SHP77 treated with DMSO at 0.1 percent for 48 hours (cell line): ENCODE data around the gene IPPK.

Experiments used
- DNase-seq: peaks from one replicate; lab custom pipeline; 2025; lab: John Stamatoyannopoulos, UW

Gene IPPK

GRCh38 chr9:92685022-92685421 lies 15.1 kb upstream of the IPPK start:
- no peak for DNase-seq

- no peak for DNase-seq
These were observed 12.3 kb upstream of the IPPK start for GRCh38 chr9:92682269-92682668.

GRCh38 chr9:92680166-92681119 lies 10.5 kb upstream of the IPPK start:
- no peak for DNase-seq

- no peak for DNase-seq
These were observed 9.7 kb upstream of the IPPK start for GRCh38 chr9:92679413-92680165.

- peak; percentile 15 for DNase-seq
These were observed 1.4 kb upstream of the IPPK start for GRCh38 chr9:92671323-92671722.

- no peak for DNase-seq
These were observed 423 bp downstream of the IPPK start for GRCh38 chr9:92669527-92669889.

GRCh38 chr9:92668746-92669526 lies 995 bp downstream of the IPPK start:
- no peak for DNase-seq

GRCh38 chr9:92666912-92667532 lies 2.9 kb downstream of the IPPK start:
- DNase-seq, result no peak

GRCh38 chr9:92666236-92666635 lies 3.7 kb downstream of the IPPK start:
- no peak for DNase-seq

- no peak for DNase-seq
These were observed 4.1 kb downstream of the IPPK start for GRCh38 chr9:92665836-92666235.

GRCh38 chr9:92664394-92665152 lies 5.4 kb downstream of the IPPK start:
- no peak for DNase-seq

- no peak for DNase-seq
These were observed 6.0 kb downstream of the IPPK start for GRCh38 chr9:92663951-92664350.

GRCh38 chr9:92663126-92663525 lies 6.8 kb downstream of the IPPK start:
- DNase-seq, result no peak

- peak; percentile 60 for DNase-seq
These were observed 8.2 kb downstream of the IPPK start for GRCh38 chr9:92661743-92662142.

- no peak for DNase-seq
These were observed 8.8 kb downstream of the IPPK start for GRCh38 chr9:92661127-92661526.

- DNase-seq, result no peak
These were observed 9.7 kb downstream of the IPPK start for GRCh38 chr9:92660266-92660665.

- no peak for DNase-seq
These were observed 10.3 kb downstream of the IPPK start for GRCh38 chr9:92659601-92660000.

GRCh38 chr9:92658611-92659010 lies 11.3 kb downstream of the IPPK start:
- no peak for DNase-seq

GRCh38 chr9:92658176-92658575 lies 11.8 kb downstream of the IPPK start:
- no peak for DNase-seq

GRCh38 chr9:92657296-92658094 lies 12.4 kb downstream of the IPPK start:
- no peak for DNase-seq
